HepG2 (cell line): ENCODE results near the gene GADD45GIP1. TPM values are rescaled to one million over a fixed set of nuclear protein-coding genes. Genes with fewer than 3 reads are reported as not detected.

ENCODE experiments used
- HNRNPLL ChIP-seq: fragments of 200-400 bp; formaldehyde crosslinking; IDR thresholded peaks from 2 replicates; pipeline ENCODE4 v1.6.1; 2017; ENCODE audit warnings: mild to moderate bottlenecking, low read depth, low read length; ENCODE audit not compliant: poor library complexity, severe bottlenecking
- HOXA7 ChIP-seq: sonication (generic); formaldehyde crosslinking; IDR thresholded peaks from 2 replicates; pipeline ENCODE4 v1.8.1; 2022; ENCODE audit warnings: mild to moderate bottlenecking, missing genetic modification reagents, moderate library complexity
- IRF1 ChIP-seq: sonication (generic); formaldehyde crosslinking; IDR thresholded peaks from 2 replicates; pipeline ENCODE4 v1.4.0; 2020; ENCODE audit warnings: low read depth, mild to moderate bottlenecking, missing genetic modification reagents
- JUN ChIP-seq: sonication (generic); formaldehyde crosslinking; IDR thresholded peaks from 2 replicates; pipeline ENCODE4 v1.4.0; 2020; ENCODE audit warnings: mild to moderate bottlenecking, missing genetic modification reagents
- MATR3 ChIP-seq: sonication (generic); formaldehyde crosslinking; IDR thresholded peaks from 2 replicates; pipeline ENCODE4 v1.4.0; 2020; ENCODE audit warnings: missing genetic modification reagents
- MXD4 ChIP-seq: IDR thresholded peaks from 2 replicates; pipeline ENCODE4 v1.6.1; 2016; ENCODE audit warnings: mild to moderate bottlenecking, missing biosample characterization, missing genetic modification reagents
- NFE2 ChIP-seq: sonication (generic); formaldehyde crosslinking; IDR thresholded peaks from 2 replicates; pipeline ENCODE4 v1.4.0; 2020; ENCODE audit warnings: missing genetic modification reagents
- NR2F6 ChIP-seq, 2 experiments: IDR thresholded peaks; 2 replicates each; pipeline ENCODE4 v1.6.1; 2016; ENCODE audit warnings: antibody characterized with exemption in 1 of 2, mild to moderate bottlenecking in 1 of 2
- PAWR ChIP-seq: sonication (generic); formaldehyde crosslinking; IDR thresholded peaks from 2 replicates; pipeline ENCODE4 v1.4.0; 2020; ENCODE audit warnings: missing genetic modification reagents, mild to moderate bottlenecking, borderline replicate concordance
- RAD51 ChIP-seq: fragments of 450-650 bp; IDR thresholded peaks from 2 replicates; pipeline ENCODE4 v1.6.1; 2016; ENCODE audit warnings: borderline replicate concordance
- RBAK ChIP-seq: sonication (generic); formaldehyde crosslinking; IDR thresholded peaks from 2 replicates; pipeline ENCODE4 v1.5.1; 2020; ENCODE audit warnings: mild to moderate bottlenecking, missing genetic modification reagents
- ZBTB44 ChIP-seq: sonication (generic); formaldehyde crosslinking; IDR thresholded peaks from 2 replicates; pipeline ENCODE4 v1.4.0; 2020; ENCODE audit warnings: missing genetic modification reagents
- ZMAT3 ChIP-seq: sonication (generic); formaldehyde crosslinking; conservative IDR thresholded peaks from 2 replicates; pipeline ENCODE4 v1.7.0; 2021; ENCODE audit warnings: missing genetic modification reagents
- ZNF3 ChIP-seq: IDR thresholded peaks from 2 replicates; pipeline ENCODE4 v1.7.0; 2017; ENCODE audit warnings: inconsistent platforms
- ZNF354B ChIP-seq: sonication (generic); formaldehyde crosslinking; IDR thresholded peaks from 2 replicates; pipeline ENCODE4 v1.8.0; 2022; ENCODE audit warnings: mild to moderate bottlenecking, missing genetic modification reagents
- ZNF576 ChIP-seq: sonication (generic); formaldehyde crosslinking; IDR thresholded peaks from 2 replicates; pipeline ENCODE4 v1.4.0; 2020; ENCODE audit warnings: mild to moderate bottlenecking, missing genetic modification reagents
- ZNF607 ChIP-seq: sonication (generic); formaldehyde crosslinking; IDR thresholded peaks from 2 replicates; pipeline ENCODE4 v1.5.1; 2020; ENCODE audit warnings: missing genetic modification reagents, mild to moderate bottlenecking, borderline replicate concordance
- ZNF615 ChIP-seq: sonication (generic); formaldehyde crosslinking; IDR thresholded peaks from 2 replicates; pipeline ENCODE4 v1.5.0; 2020; ENCODE audit warnings: mild to moderate bottlenecking, missing genetic modification reagents, borderline replicate concordance
- ZNF644 ChIP-seq: IDR thresholded peaks from 2 replicates; pipeline ENCODE4 v1.6.1; 2016; ENCODE audit warnings: low read depth
- ZSCAN20 ChIP-seq: sonication (generic); formaldehyde crosslinking; IDR thresholded peaks from 2 replicates; pipeline ENCODE4 v1.4.0; 2020; ENCODE audit warnings: missing genetic modification reagents, mild to moderate bottlenecking, borderline replicate concordance
- polyA plus RNA-seq, 8 experiments: library from polyadenylated mRNA; depleted of rRNA in 3 of 8; stranded (reverse) in 7 of 8; unstranded in 1 of 8; fragments of >200 nt; fragmentation: Illumina TruSeq in 4 of 8; extraction: Trizol in 4 of 8; gene quantifications; 2 replicates each; pipeline versions ENCODE4 v1.2.1 to v1.2.3, GENCODE V29; 2011 to 2016; ENCODE audit warnings: low read depth in 4 of 8, missing spikeins in 1 of 8, mixed read lengths in 1 of 8; ENCODE audit not compliant: insufficient read depth in 1 of 8
- total RNA-seq, 5 experiments: library from RNA; depleted of rRNA; stranded (reverse); fragments of >200 nt; fragmentation: Illumina TruSeq; extraction: Trizol; gene quantifications; 2 replicates each; pipeline ENCODE4 v1.2.3, GENCODE V29; 2016; ENCODE audit warnings: low read depth in 1 of 5
- TF ChIP-seq, protein P1 (sequence below): sonication (generic); formaldehyde crosslinking; IDR thresholded peaks from 2 replicates; pipeline ENCODE4 v1.8.0; 2022; ENCODE audit warnings: missing genetic modification reagents, mild to moderate bottlenecking, moderate library complexity, borderline replicate concordance
- TF ChIP-seq, protein P2 (sequence below): sonication (generic); formaldehyde crosslinking; IDR thresholded peaks from 2 replicates; pipeline ENCODE4 v1.5.0; 2020; ENCODE audit warnings: missing genetic modification reagents
- TF ChIP-seq, protein P3 (sequence below): sonication (generic); formaldehyde crosslinking; IDR thresholded peaks from 2 replicates; pipeline ENCODE4 v1.8.0; 2023; ENCODE audit warnings: mild to moderate bottlenecking, missing genetic modification reagents

GADD45GIP1 gene
- total and polyA plus RNA-seq, 2 of the 13 experiments (the other 11 are each of a cell fraction or from before 2014, with no cell fraction given): 24.6 to 30.7 TPM

DNA sequence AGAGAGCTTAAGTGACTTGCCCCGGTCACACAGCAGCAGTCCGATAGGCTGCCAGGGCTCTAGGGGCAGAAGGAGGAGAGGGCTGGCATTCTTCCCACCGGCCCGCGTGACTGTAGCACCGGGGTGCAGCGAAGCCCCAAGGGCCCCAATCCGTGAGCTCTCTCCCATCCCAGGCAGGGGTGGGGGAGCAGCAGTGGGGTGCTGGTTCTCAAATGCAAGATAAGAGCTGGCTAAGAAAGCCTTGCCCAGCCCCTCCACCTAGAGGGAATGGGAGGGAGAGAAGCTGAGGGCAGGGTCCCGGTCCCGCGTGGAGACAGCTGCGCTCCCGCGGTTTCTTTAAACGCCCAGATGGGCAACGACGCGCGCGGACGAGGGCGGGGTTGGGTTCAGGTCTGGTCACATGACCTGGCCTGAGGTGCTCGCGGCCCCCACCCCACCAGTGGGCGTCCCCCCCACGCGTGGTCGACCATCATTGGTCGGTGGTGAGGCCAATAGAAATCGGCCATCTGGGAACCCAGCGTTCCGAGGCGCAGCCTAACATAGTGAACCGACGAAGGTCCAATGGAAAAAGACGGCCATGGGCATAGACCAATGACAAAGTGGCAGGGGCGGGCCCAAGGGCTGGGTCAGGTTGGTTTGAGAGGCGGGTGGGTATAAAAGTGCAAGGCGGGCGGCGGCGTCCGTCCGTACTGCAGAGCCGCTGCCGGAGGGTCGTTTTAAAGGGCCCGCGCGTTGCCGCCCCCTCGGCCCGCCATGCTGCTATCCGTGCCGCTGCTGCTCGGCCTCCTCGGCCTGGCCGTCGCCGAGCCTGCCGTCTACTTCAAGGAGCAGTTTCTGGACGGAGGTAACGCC lies 18.9 kb downstream of the GADD45GIP1 start, which contains the start of gene CALR (continued):
- TF ChIP-seq IRF1 (no peak), RBAK (CRISPR knock-in tag) (no peak), ZNF607 (0 out of 2 replicates have a peak, but pooled peaks have one; percentile 16), ZMAT3 (CRISPR knock-in tag) (no peak), MATR3 (CRISPR knock-in tag) (no peak), ZNF644 (CRISPR knock-in tag) (no peak), NFE2 (no peak), HOXA7 (CRISPR knock-in tag) (no peak), NR2F6 (IDR thresholded peaks at IDR 0.05) (no peak), NR2F6 (CRISPR knock-in tag; IDR thresholded peaks at IDR 0.05) (0 out of 2 replicates have a peak, but pooled peaks have one; percentile 11), PAWR (0 out of 2 replicates have a peak, but pooled peaks have one; percentile 44), ZNF576 (CRISPR knock-in tag) (no peak), ZBTB44 (CRISPR knock-in tag) (no peak), HNRNPLL (peak; percentile 29), JUN (no peak), ZSCAN20 (CRISPR knock-in tag) (no peak), ZNF3 (CRISPR knock-in tag) (no peak), ZNF615 (CRISPR knock-in tag) (no peak), ZNF354B (no peak), RAD51 (peak; percentile 94), MXD4 (peak; percentile 85)
- TF ChIP-seq, protein P1, sequence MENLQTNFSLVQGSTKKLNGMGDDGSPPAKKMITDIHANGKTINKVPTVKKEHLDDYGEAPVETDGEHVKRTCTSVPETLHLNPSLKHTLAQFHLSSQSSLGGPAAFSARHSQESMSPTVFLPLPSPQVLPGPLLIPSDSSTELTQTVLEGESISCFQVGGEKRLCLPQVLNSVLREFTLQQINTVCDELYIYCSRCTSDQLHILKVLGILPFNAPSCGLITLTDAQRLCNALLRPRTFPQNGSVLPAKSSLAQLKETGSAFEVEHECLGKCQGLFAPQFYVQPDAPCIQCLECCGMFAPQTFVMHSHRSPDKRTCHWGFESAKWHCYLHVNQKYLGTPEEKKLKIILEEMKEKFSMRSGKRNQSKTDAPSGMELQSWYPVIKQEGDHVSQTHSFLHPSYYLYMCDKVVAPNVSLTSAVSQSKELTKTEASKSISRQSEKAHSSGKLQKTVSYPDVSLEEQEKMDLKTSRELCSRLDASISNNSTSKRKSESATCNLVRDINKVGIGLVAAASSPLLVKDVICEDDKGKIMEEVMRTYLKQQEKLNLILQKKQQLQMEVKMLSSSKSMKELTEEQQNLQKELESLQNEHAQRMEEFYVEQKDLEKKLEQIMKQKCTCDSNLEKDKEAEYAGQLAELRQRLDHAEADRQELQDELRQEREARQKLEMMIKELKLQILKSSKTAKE (CRISPR knock-in tag): no peak
- TF ChIP-seq, protein P2, sequence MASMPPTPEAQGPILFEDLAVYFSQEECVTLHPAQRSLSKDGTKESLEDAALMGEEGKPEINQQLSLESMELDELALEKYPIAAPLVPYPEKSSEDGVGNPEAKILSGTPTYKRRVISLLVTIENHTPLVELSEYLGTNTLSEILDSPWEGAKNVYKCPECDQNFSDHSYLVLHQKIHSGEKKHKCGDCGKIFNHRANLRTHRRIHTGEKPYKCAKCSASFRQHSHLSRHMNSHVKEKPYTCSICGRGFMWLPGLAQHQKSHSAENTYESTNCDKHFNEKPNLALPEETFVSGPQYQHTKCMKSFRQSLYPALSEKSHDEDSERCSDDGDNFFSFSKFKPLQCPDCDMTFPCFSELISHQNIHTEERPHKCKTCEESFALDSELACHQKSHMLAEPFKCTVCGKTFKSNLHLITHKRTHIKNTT (CRISPR knock-in tag): no peak
- TF ChIP-seq, protein P3, sequence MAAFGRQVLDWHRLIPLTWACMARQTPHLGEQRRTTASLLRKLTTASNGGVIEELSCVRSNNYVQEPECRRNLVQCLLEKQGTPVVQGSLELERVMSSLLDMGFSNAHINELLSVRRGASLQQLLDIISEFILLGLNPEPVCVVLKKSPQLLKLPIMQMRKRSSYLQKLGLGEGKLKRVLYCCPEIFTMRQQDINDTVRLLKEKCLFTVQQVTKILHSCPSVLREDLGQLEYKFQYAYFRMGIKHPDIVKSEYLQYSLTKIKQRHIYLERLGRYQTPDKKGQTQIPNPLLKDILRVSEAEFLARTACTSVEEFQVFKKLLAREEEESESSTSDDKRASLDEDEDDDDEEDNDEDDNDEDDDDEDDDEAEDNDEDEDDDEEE: no peak
